Tibial nerve (tissue), 4 donors: ENCODE measurements around the gene TLK1.

Source experiments
- CTCF ChIP-seq, 5 experiments: fragments of 200-600 bp in 3 of 5; fragments of 450-650 bp in 2 of 5; sonication (generic) in 3 of 5; IDR thresholded peaks; one replicate each; pipeline ENCODE4 v1.5.1; 2016 to 2019; ENCODE audit warnings: antibody characterized with exemption in 5 of 5, mild to moderate bottlenecking in 3 of 5, moderate library complexity in 2 of 5
- EP300 ChIP-seq, 2 donors: sonication (generic); formaldehyde crosslinking; IDR thresholded peaks; one replicate each; pipeline ENCODE4 v1.6.1; 2017; ENCODE audit warnings: antibody characterized with exemption in 2 of 2, mild to moderate bottlenecking in 1 of 2
- POLR2A ChIP-seq, 2 donors: fragments of 450-650 bp; IDR thresholded peaks; one replicate each; pipeline ENCODE4 v1.6.1; 2017; ENCODE audit warnings: antibody characterized with exemption in 2 of 2, mild to moderate bottlenecking in 2 of 2, moderate library complexity in 2 of 2

GRCh38 chr2:171044416-171044815, 116.3 kb downstream of the TLK1 start:
- TF ChIP-seq POLR2A (IDR thresholded peaks at IDR 0.05): no peak
- no peak for TF ChIP-seq CTCF (IDR thresholded peaks at IDR 0.05)
- TF ChIP-seq EP300 (IDR thresholded peaks at IDR 0.05): no peak
